A549 (cell line): Measurements from ENCODE around the gene ASAP2. TPM values are rescaled to one million over a fixed set of nuclear protein-coding genes. Genes with fewer than 3 reads are reported as not detected.

Source experiments
- ATAC-seq, 2 experiments: fragments of 200-7000 bp in 1 of 2; fragments of >200 bp in 1 of 2; cut with Nextera tagmentation in 1 of 2; cut with Tn5 transposase in 1 of 2; 3 replicates each; pipeline versions ENCODE4 v1.8.0 to v1.9.1; 2018 to 2020; ENCODE audit warnings: mild to moderate bottlenecking in 1 of 2, moderate library complexity in 1 of 2
- CTCF ChIA-PET: fragments of 300-600 bp; sonication (Branson Sonifier 250); formaldehyde crosslinking; extraction: SDS; loops from one replicate; lab custom pipeline; 2021; ENCODE audit warnings: antibody characterized with exemption, inconsistent platforms; lab: Yijun Ruan, JAX
- POLR2A ChIA-PET: fragments of 350-600 bp; formaldehyde crosslinking; extraction: SDS; loops from one replicate; lab custom pipeline; 2021; ENCODE audit warnings: antibody characterized with exemption, inconsistent platforms; lab: Yijun Ruan, JAX
- DNase-seq, 2 experiments: peaks; one replicate each; pipeline versions ENCODE4 v3.0.0 to v3.0.0-alpha.2; 2011 to 2016; ENCODE audit warnings: low read depth in 1 of 2, low spot score in 1 of 2
- FAIRE-seq: peaks from 2 replicates; lab custom pipeline; 2011; peaks lifted over from hg19 to GRCh38; lab: Jason Lieb, UNC
- H3K27ac ChIP-seq, 2 experiments: fragments of >200 bp; sonication (Bioruptor Twin); formaldehyde crosslinking; 3 replicates each; pipeline ENCODE4 v1.5.1; 2016 to 2017
- H3K4me1 ChIP-seq: fragments of >200 bp; sonication (Bioruptor Twin); formaldehyde crosslinking; 3 replicates; pipeline ENCODE4 v1.6.1; 2016
- H3K4me2 ChIP-seq: fragments of >200 bp; sonication (Bioruptor Twin); formaldehyde crosslinking; 3 replicates; pipeline ENCODE4 v1.6.1; 2016
- H3K4me3 ChIP-seq: fragments of >200 bp; sonication (Bioruptor Twin); formaldehyde crosslinking; 3 replicates; pipeline ENCODE4 v1.5.1; 2016
- H3K9me3 ChIP-seq: fragments of >200 bp; sonication (Bioruptor Twin); formaldehyde crosslinking; 3 replicates; pipeline ENCODE4 v1.6.1; 2016
- BHLHE40 ChIP-seq: IDR thresholded peaks from 2 replicates; pipeline ENCODE4 v1.6.1; 2012; ENCODE audit warnings: low read depth, low read length, inconsistent platforms
- CHD4 ChIP-seq: fragments of 200-600 bp; sonication (generic); IDR thresholded peaks from 2 replicates; pipeline ENCODE4 v1.6.1; 2016; ENCODE audit warnings: antibody characterized with exemption, mild to moderate bottlenecking, borderline replicate concordance
- EHF ChIP-seq: fragments of 250-450 bp; sonication (Bioruptor Pico); IDR thresholded peaks from 2 replicates; pipeline ENCODE4 v1.5.0; 2020; ENCODE audit warnings: mild to moderate bottlenecking
- ELK1 ChIP-seq: fragments of 150-350 bp; IDR thresholded peaks from 2 replicates; pipeline ENCODE4 v1.6.1; 2014; ENCODE audit warnings: low read depth, mild to moderate bottlenecking, low read length
- FOSB ChIP-seq: fragments of 250-450 bp; sonication (Bioruptor Pico); IDR thresholded peaks from 2 replicates; pipeline ENCODE4 v1.5.0; 2020; ENCODE audit warnings: mild to moderate bottlenecking, moderate library complexity
- HES2 ChIP-seq: fragments of >200 bp; sonication (Bioruptor Twin); formaldehyde crosslinking; IDR thresholded peaks from 2 replicates; pipeline ENCODE4 v1.6.1; 2016
- HOXA7 ChIP-seq: fragments of 250-450 bp; sonication (Bioruptor Pico); IDR thresholded peaks from 2 replicates; pipeline ENCODE4 v1.5.0; 2020; ENCODE audit warnings: mild to moderate bottlenecking, moderate library complexity
- JUNB ChIP-seq: fragments of >200 bp; sonication (Bioruptor Twin); formaldehyde crosslinking; IDR thresholded peaks from 2 replicates; pipeline ENCODE4 v1.6.1; 2016
- KDM1A ChIP-seq: fragments of 200-600 bp; sonication (generic); IDR thresholded peaks from 2 replicates; pipeline ENCODE4 v1.6.1; 2016; ENCODE audit warnings: low read depth, mild to moderate bottlenecking
- MAX ChIP-seq: IDR thresholded peaks from 2 replicates; pipeline ENCODE4 v1.6.1; 2012
- PHF8 ChIP-seq: fragments of 200-600 bp; sonication (generic); IDR thresholded peaks from 2 replicates; pipeline ENCODE4 v1.6.1; 2016; ENCODE audit warnings: low read depth, mild to moderate bottlenecking, antibody characterized with exemption, moderate library complexity, borderline replicate concordance
- POLR2AphosphoS2 ChIP-seq: conservative IDR thresholded peaks from 2 replicates; pipeline ENCODE4 v1.6.1; 2012; ENCODE audit warnings: low read length, improper control_type of control experiment, inconsistent platforms
- RAD21 ChIP-seq, 2 experiments: fragments of >200 bp in 1 of 2; sonication (Bioruptor Twin) in 1 of 2; formaldehyde crosslinking in 1 of 2; IDR thresholded peaks in 1 of 2; conservative IDR thresholded peaks in 1 of 2; 2 replicates in 1 of 2; 3 replicates in 1 of 2; pipeline ENCODE4 v1.6.1; 2012 to 2018; ENCODE audit warnings: inconsistent platforms in 1 of 2
- REST ChIP-seq: fragments of 200-600 bp; sonication (generic); IDR thresholded peaks from 2 replicates; pipeline ENCODE4 v1.6.1; 2016; ENCODE audit warnings: antibody characterized with exemption, mild to moderate bottlenecking, moderate library complexity
- RFX5 ChIP-seq: fragments of 450-650 bp; IDR thresholded peaks from 2 replicates; pipeline ENCODE4 v1.7.1; 2014; ENCODE audit warnings: antibody characterized with exemption, mild to moderate bottlenecking, moderate library complexity
- USF2 ChIP-seq: fragments of 450-650 bp; IDR thresholded peaks from 2 replicates; pipeline ENCODE4 v1.6.1; 2014; ENCODE audit warnings: antibody characterized with exemption
- WGBS: methylation state at CpG from one replicate; pipeline ENCODE4 v1.1.6; 2017; ENCODE audit errors: missing lambda C conversion rate; 5-methylcytosine and 5-hydroxymethylcytosine counted together
- polyA plus RNA-seq, 4 experiments: library from polyadenylated mRNA; depleted of rRNA in 3 of 4; stranded (reverse); fragments of >200 nt; fragmentation: RNase III in 1 of 4; extraction: RNeasy Plus Mini Kit Qiagen cat#74134 plus additional on column Dnase treatment in 1 of 4; gene quantifications; 2 replicates in 3 of 4; 3 replicates in 1 of 4; pipeline ENCODE4 v1.2.3, GENCODE V29; 2011 to 2017

ASAP2 gene
- polyA plus RNA-seq, 2 of the 4 experiments (the other 2 are of a cell fraction) = 17.8 to 27.9 TPM

GRCh38 chr2:9385841-9386240, 179.2 kb downstream of the ASAP2 start (continued):
- no peak for TF ChIP-seq ELK1

GRCh38 chr2:9388199-9388681, 181.6 kb downstream of the ASAP2 start:
- ChIA-PET CTCF (interaction anchor here (0.7 to 4.6 kb wide), 5 partner anchors 7 to 245 kb away, joined by 3 to 16 read pairs (median 5); no protein-coding TSS in a partner anchor), POLR2A (interaction anchor here (0.6 to 2.0 kb wide), 2 partner anchors 34 to 78 kb away, joined by 7 to 11 read pairs; partner anchors contain the start of genes CPSF3 and ITGB1BP1)

GRCh38 chr2:9388950-9389911, 182.6 kb downstream of the ASAP2 start:
- H3K4me3 ChIP-seq = no peak overlapping the region
- FAIRE-seq = no peak
- DNase-seq = no peak
- ChIA-PET CTCF (interaction anchor here (0.6 to 4.6 kb wide), 4 partner anchors 9 to 246 kb away, joined by 3 to 16 read pairs (median 4); no protein-coding TSS in a partner anchor), POLR2A (interaction anchor here (0.6 kb wide), 1 partner anchor 79 kb away, joined by 7 read pairs; no protein-coding TSS in a partner anchor)
- ATAC-seq = no peak
- no peak overlapping the region for H3K4me2 ChIP-seq
- no peaks in the 10 kb centered on the region for H3K9me3 ChIP-seq
- peak overlapping the region in 1 of 2 experiments; percentile 76; a peak in 2 of 6 replicates for H3K27ac ChIP-seq
- TF ChIP-seq USF2 (no peak), POLR2AphosphoS2 (no peak), MAX (no peak), RAD21 (conservative IDR thresholded peaks at IDR 0.05 in 1 of 2, IDR thresholded peaks at IDR 0.05 in 1 of 2) (no peak), KDM1A (no peak), CHD4 (no peak), EHF (CRISPR knock-in tag) (no peak), RFX5 (no peak), HES2 (no peak), PHF8 (no peak), JUNB (no peak), HOXA7 (no peak)
- peaks cover 44% of the 10 kb centered on the region for H3K4me1 ChIP-seq
- 90% methylated on average over 24 of the region's 28 CpGs for WGBS

More at GRCh38 chr2:9388199-9388681, 181.6 kb downstream of the ASAP2 start:
- peaks cover 44% of the 10 kb centered on the region for H3K4me1 ChIP-seq
- H3K4me2 ChIP-seq = no peak overlapping the region
- FAIRE-seq = no peak
- DNase-seq = no peak
- no peak for TF ChIP-seq REST
- no peak for TF ChIP-seq FOSB (CRISPR knock-in tag)
- no peak for TF ChIP-seq RFX5
- TF ChIP-seq BHLHE40 = no peak
- no peak for ATAC-seq
- 98% methylated on average over 8 of the region's 11 CpGs for WGBS
- peak overlapping the region in 1 of 2 experiments; percentile 76; a peak in 3 of 6 replicates for H3K27ac ChIP-seq
- no peaks in the 10 kb centered on the region for H3K9me3 ChIP-seq
- H3K4me3 ChIP-seq = no peak overlapping the region
